Body of pancreas (tissue), 4 donors: ENCODE results near the gene TCHHL1. TPM values are rescaled to one million over a fixed set of nuclear protein-coding genes. Genes with fewer than 3 reads are reported as not detected.

Source experiments
- ATAC-seq: fragments of 150-250 bp; one replicate; pipeline ENCODE4 v1.9.1; 2016
- DNase-seq, 4 donors: peaks; one replicate each; pipeline ENCODE4 v3.0.0-alpha.2; 2019
- H3K27ac ChIP-seq, 4 donors: fragments of 200-600 bp; sonication (generic); 1 replicate in 3 of 4; 2 replicates in 1 of 4; pipeline versions ENCODE4 v1.5.1 to v1.6.1; 2016 to 2019; ENCODE audit warnings: mild to moderate bottlenecking in 1 of 4, mixed read lengths in 1 of 4, moderate library complexity in 1 of 4
- H3K27me3 ChIP-seq, 2 donors: fragments of 200-600 bp; sonication (generic); one replicate each; pipeline ENCODE4 v1.6.0; 2016; ENCODE audit warnings: mild to moderate bottlenecking in 1 of 2
- H3K36me3 ChIP-seq, 2 donors: fragments of 200-600 bp; sonication (generic); replicated peaks in 1 of 2; 2 replicates each; pipeline ENCODE4 v1.5.1; 2016; ENCODE audit warnings: low read depth in 2 of 2; ENCODE audit not compliant: insufficient read depth in 1 of 2
- H3K4me1 ChIP-seq: fragments of 200-600 bp; sonication (generic); one replicate; pipeline ENCODE4 v1.6.0; 2016
- H3K4me3 ChIP-seq, 2 donors: fragments of 200-600 bp; sonication (generic); 1 replicate in 1 of 2; 2 replicates in 1 of 2; pipeline ENCODE4 v1.5.1; 2016 to 2019
- H3K9me3 ChIP-seq, 3 donors: fragments of 200-600 bp; sonication (generic); 1 replicate in 2 of 3; 2 replicates in 1 of 3; pipeline ENCODE4 v1.5.1; 2016
- POLR2A ChIP-seq, 3 donors: fragments of 450-650 bp; IDR thresholded peaks; one replicate each; pipeline ENCODE4 v1.6.1; 2016; ENCODE audit warnings: antibody characterized with exemption in 3 of 3, mild to moderate bottlenecking in 2 of 3
- WGBS, 2 donors: methylation state at CpG; one replicate each; pipeline ENCODE4 v1.1.5; 2017; 5-methylcytosine and 5-hydroxymethylcytosine counted together
- intact Hi-C: fragments of 100-400 bp; cut with DNase I; formaldehyde crosslinking; loops from one replicate; pipeline ENCODE4 v1.15.1; 2023
- small RNA-seq: library from RNA; depleted of rRNA; stranded (forward); fragments of <200 nt; gene quantifications from one replicate; pipeline ENCODE3, GENCODE V24; 2016
- total RNA-seq, 2 donors: library from RNA; depleted of rRNA; stranded (reverse); fragments of >200 nt; gene quantifications; one replicate each; pipeline ENCODE4 v1.1.0, GENCODE V29; 2016
- TF ChIP-seq, protein P1 (sequence below), 7 experiments: fragments of 450-650 bp in 4 of 7; fragments of 200-600 bp in 3 of 7; sonication (generic) in 3 of 7; IDR thresholded peaks; one replicate each; pipeline ENCODE4 v1.5.1; 2016 to 2019; ENCODE audit warnings: antibody characterized with exemption in 7 of 7

Gene TCHHL1
- total RNA-seq, 2 donors from 2014 or later, result not detected

DNA sequence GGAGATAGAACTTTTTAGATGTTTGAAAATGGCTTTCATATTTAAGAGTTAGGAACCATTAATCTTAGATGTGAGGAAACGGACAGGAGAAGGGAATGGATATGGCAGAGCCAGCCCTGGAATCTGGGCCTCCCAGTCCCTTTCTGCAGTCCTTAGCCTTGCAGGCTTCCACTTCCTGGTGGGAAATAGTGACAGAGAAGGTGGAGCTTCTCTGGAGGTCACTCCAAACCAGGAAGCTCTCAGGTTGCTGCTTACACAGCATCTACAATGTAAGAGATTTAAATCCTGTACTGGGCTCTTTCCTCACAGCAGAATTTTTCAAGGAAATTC lies 54.6 kb downstream of the TCHHL1 start:
- Histone ChIP-seq H3K4me3 (no peak overlapping the region), H3K27me3 (no peaks in the 10 kb centered on the region), H3K4me1 (peaks cover 28% of the 10 kb centered on the region), H3K9me3 (no peaks in the 10 kb centered on the region), H3K27ac (peak overlapping the region; percentile 9 to 94 (median 72)), H3K36me3 (peaks cover 9 to 14% of the 10 kb centered on the region in 2 donors)
- peak; percentile 39 for ATAC-seq
- WGBS, 2 donors, result 50 to 55% methylated on average over 1 of the region's 1 CpG
- intact Hi-C loops, result no loop called here
- no peak for TF ChIP-seq POLR2A (IDR thresholded peaks at IDR 0.05)
- TF ChIP-seq, protein P1, sequence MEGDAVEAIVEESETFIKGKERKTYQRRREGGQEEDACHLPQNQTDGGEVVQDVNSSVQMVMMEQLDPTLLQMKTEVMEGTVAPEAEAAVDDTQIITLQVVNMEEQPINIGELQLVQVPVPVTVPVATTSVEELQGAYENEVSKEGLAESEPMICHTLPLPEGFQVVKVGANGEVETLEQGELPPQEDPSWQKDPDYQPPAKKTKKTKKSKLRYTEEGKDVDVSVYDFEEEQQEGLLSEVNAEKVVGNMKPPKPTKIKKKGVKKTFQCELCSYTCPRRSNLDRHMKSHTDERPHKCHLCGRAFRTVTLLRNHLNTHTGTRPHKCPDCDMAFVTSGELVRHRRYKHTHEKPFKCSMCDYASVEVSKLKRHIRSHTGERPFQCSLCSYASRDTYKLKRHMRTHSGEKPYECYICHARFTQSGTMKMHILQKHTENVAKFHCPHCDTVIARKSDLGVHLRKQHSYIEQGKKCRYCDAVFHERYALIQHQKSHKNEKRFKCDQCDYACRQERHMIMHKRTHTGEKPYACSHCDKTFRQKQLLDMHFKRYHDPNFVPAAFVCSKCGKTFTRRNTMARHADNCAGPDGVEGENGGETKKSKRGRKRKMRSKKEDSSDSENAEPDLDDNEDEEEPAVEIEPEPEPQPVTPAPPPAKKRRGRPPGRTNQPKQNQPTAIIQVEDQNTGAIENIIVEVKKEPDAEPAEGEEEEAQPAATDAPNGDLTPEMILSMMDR (IDR thresholded peaks at IDR 0.05), result no peak
- peak in 3 of 4 donors; percentile 30 to 65 (median 45) for DNase-seq

Small RNA genes within 50 kb of the gene (small RNA-seq; reads per million reads assigned to genes)
- not detected for gene SPTLC1P4

Other genes starting within 250 kb of the TCHHL1 start
- 1 to 10 TPM in 1 of 2 donors, under 1 TPM in 1; 0.26 to 2.6 TPM for gene C2CD4D, start 249.2 kb downstream of the TCHHL1 start, total RNA-seq
- gene THEM5, start 235.4 kb downstream of the TCHHL1 start, total RNA-seq, result not detected
- gene THEM4, start 179.6 kb downstream of the TCHHL1 start, total RNA-seq, result 10 to 100 TPM; 11.9 to 30.3 TPM
- 100 to 1,000 TPM in 1 of 2 donors, 10 to 100 TPM in 1; 40.7 to 105 TPM for gene S100A10, start 95.2 kb downstream of the TCHHL1 start, total RNA-seq
- gene S100A11, start 52.1 kb downstream of the TCHHL1 start, total RNA-seq, result 100 to 1,000 TPM in 1 of 2 donors, 10 to 100 TPM in 1; 76.1 to 101 TPM
- gene TCHH, start 26.4 kb upstream of the TCHHL1 start, total RNA-seq, result under 1 TPM in 1 of 2 donors, not detected in 1; under 0.01 TPM
- not detected for gene RPTN, start 70.2 kb upstream of the TCHHL1 start, total RNA-seq
- not detected for gene HRNR, start 135.1 kb upstream of the TCHHL1 start, total RNA-seq
- gene FLG, start 236.2 kb upstream of the TCHHL1 start, total RNA-seq, result not detected